Measurements from ENCODE around the gene SH3BGRL3.
"Not testable (repeated sequence)": the region's sequence is repeated elsewhere in the genome, so short reads cannot be mapped to it uniquely, and the experiment has no call there.

The SH3BGRL3 gene

DNA sequence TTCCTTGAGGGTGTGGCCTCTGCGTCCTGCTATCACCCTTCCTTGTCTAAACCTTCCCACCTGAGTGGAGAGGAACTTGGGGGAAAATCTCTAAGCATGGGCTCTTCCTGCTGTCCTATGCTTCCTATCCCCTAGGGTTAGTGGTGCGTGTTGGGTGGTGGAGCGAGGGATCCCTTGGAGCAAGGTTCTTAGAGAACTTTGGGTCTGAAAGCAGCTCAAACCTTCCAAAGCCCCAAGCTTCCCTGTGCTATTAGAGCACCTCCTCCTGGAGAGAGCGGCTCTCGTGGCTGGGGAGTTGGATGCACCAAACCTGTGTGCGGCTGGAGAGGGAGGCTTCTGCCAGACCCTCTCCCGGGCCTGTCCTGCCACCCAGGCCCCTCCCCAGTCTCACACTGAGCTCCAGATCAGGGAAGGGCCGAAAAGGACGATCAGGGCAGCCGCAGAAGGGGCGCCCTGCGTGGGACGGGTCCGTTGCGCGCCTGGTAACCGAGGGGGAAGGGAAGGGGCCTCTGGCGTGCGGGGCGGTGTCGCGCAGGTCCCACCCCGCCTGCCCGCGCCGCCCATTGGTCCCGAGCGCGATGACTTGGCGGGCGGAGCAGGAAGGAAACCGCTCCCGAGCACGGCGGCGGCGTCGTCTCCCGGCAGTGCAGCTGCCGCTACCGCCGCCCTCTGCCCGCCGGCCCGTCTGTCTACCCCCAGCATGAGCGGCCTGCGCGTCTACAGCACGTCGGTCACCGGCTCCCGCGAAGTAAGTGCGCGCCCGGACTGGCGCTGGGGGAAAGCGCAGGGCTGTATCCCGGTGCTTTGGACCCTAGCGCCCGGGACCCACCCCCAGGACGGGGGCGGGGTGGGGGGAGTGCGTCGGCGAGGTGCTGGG lies at the start of gene SH3BGRL3:
TSS of gene SH3BGRL3 (plus strand) at position 631 of the 877 bp plus-strand sequence. CDS start at position 701, 70 bp downstream.
- in situ Hi-C loops (cut with MboI; ENCODE audit: low sequenced_read_pairs), result no loop called here

DNA sequence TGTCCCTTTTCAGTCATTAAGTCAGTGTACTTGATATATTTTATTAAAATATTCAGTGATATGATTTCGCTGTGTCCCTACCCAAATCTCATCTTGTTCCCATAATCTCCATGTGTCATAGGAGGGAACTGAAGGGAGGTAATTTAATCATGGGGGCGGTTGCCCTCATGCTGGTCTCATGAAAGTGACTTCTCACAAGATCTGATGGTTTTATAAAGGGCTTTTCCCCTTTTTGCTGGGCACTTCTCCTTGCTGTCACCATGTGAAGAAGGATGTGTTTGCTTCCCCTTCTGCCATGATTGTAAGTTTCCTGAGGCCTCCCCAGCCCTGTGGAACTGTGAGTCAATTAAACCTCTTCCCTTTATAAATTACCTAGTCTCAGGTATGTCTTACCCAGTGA lies 49.2 kb upstream of the SH3BGRL3 start:
- in situ Hi-C loops (cut with MboI; ENCODE audit: low sequenced_read_pairs), result not testable (repeated sequence)

DNA sequence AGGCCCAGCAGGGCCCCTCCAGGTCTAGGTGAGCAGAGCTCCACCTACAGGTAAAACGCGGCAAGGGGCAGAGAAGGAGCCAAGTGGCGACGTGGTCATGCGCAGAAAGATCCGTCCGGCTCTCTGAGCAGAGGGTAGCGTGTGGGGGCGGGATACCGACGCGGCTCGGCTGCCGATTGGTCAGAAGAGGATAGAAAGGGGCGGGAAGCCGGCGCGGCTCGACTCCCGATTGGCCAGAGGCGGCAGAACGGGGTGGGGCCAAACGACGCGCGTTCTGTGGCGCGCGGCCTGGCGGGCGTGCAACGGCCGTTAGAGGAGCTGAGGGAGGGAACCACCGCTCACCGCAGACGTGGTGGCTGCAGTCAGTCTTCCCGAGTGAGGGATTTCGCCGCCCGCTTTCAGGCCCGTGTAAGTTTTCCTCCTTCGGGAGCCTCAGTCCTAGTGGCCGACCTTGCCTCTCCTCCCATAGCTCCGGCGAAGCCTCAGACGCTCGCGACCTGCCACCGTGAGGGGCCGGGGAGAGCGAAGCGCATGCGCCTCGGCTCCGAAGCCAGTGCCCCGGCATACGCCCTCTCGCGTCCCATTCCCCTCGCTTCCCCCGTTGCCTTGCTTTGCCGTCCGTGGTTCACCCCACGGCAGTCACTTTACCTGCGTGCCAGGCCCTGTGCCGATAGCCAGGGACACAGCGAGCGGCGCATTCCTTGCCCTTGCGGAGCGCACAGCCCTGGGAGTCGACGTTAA lies 45.8 kb upstream of the SH3BGRL3 start, which contains the start of gene CEP85:
TSS of gene CEP85 (plus strand) at position 298 of the 741 bp plus-strand sequence. CDS start 5,584 bp downstream, outside the sequence.
- in situ Hi-C loops (cut with MboI; ENCODE audit: low sequenced_read_pairs), result no loop called here

DNA sequence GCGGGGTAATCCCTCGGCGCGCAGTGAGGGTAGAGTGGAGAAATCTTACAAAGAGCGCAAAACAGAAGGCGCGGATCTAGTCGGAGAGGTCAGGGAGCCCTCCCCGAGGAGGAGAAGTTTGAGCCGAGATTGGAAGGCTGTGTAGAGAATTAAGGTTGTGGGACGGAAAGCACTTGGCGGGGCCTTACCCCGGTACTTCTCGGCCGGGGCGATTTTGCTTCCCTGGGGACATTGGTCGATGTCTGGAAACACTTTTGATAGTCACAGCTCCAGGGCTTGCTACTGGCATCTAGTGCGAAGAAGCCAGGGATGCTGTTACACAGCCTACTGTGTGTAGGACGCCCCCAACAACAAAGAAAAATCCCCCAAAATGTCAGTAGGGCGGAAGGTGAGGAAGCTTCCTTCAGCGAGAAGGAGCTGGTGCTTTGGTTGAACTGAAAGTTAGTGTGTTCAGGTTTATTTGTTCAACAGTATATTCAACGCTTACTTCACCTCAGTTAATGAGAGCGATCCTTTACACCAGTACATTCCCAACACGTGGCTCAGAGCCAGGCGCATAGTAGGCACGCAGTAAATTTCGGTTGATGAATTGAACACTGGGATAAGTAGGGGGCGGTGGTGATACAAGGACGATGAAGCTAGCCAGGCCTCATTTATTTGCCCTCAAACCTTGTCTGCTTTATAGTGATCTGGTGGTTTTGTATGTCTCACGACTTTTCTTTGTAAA lies 45.1 kb upstream of the SH3BGRL3 start:
- in situ Hi-C loops (cut with MboI; ENCODE audit: low sequenced_read_pairs), result no loop called here

DNA sequence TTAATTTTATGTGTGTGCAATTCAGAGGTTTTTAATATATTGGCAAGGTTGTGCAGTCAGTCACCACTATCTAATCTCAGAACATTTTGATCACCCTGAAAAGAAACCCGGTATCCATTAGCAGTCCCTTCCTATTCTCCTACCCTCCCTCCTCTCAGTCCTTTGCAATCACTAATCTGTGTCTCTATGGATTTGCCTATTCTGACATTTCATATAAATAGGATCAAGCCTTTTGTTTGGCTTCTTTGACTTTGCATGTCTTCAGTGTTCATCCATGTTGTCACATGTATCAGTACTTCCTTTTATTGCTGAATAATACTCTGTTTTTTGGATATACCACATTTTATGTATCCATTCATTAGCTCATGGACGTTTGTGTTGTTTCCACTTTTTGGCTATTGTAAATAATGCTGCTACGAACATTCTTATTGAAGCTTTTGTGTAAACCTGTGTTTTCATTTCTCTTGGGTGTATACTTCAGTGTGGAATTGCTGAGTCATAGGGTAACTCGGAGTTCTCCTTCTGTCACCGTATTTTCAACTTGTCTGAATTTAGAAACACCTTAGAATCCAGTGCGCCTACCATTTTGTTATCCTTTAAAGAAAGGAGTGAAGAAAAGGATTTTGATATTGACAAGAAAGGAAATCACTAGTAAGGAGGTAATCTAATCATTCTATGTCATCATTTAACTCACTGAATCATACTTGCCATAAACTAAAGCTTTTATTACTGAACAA lies 42.5 kb upstream of the SH3BGRL3 start:
- in situ Hi-C loops (cut with MboI; ENCODE audit: low sequenced_read_pairs), result no loop called here

DNA sequence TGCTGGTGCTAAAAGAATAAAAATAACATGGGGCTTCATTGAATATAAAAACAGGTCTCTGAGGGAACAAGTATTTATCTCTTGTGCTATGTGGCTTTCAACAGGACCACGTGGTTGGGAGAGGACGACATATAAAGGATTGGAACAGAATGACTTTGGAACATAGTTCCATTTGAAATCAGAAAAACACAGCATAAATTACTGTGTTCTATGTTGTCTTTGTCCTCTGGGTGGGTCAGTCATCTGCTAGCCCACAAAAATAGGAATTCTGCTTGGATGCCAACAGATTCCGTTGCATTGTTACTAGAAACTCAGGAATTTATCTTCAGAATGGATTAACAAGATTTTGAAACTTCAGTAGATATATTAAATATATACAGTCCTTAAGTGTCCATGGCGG lies 40.0 kb upstream of the SH3BGRL3 start:
- in situ Hi-C loops (cut with MboI; ENCODE audit: low sequenced_read_pairs), result no loop called here

DNA sequence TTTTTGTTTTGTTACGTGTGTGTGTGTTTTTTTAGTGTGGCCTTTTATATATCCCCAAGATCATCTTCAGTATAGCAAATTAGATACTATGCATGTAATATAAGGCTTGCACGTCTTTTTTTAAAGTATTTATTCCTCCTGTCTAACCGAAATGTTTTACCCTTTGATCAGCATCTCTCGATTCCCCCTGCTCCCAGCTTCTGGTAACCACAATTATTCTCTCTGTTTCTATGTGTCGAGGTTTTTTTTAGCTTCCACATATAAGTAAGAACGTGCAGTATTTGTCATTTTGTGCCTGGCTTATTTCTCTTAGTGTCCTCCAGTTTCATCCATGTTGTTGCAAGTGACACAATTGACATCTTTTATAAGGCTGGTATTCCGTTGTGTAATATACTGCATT lies 27.2 kb upstream of the SH3BGRL3 start:
- in situ Hi-C loops (cut with MboI; ENCODE audit: low sequenced_read_pairs), result no loop called here

DNA sequence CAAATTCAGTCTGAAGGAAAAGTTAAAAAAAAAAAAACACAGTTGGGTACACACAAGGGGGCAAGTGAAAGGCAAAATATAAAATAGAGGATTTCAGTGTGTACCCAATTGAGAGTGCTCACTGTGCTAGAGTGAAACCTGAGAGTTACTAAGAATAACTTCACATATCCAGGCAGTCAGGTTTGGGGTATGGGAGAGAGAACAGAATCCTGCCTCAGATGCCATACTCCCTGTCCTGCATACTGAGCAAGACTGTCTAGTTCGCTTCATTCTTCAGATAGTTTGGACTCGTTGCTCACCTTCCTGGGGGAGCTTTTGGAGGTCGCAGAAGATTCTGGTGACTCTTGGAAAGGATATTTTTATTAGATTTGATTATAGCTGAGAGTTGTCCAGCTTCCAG lies 25.5 kb upstream of the SH3BGRL3 start:
- in situ Hi-C loops (cut with MboI; ENCODE audit: low sequenced_read_pairs), result no loop called here

DNA sequence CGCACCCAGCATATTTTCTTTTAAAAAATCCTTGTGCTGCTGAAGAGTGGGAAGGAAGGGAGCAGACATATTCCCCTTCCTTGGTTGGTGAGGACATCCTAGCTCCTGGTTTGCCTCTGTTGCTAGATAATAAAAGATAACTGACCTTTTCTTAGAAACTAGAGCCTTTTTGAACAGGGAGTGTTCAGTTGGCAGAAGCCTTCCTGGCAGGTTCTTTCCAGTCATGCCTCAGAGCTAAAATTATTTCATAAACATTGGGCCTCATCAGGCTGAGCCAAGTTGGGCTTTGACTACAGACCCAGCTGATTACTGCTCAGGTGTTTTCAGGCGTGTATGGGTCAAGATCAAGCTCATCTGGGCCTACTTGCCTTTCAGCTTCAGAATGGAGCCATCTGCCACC lies 22.7 kb upstream of the SH3BGRL3 start:
- in situ Hi-C loops (cut with MboI; ENCODE audit: low sequenced_read_pairs), result no loop called here

DNA sequence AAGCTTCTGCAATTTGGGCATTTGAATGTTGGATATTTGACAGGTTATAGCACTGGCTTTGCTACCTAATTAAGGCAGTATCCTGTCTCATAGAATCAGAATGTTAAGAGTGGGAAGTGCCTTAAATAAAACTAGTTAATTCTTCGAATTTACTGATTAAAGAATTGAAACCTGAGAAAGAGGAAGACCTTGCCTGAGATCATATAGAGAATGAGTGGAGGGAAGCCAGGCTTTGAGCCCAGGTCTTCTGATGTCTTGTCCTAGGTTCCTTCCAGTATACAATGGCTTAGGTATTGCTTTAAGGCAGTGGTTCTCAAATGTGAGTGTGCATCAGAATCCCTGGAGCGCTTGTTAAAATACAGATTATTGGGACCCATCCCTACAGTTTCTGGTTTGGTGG lies 20.9 kb upstream of the SH3BGRL3 start:
- in situ Hi-C loops (cut with MboI; ENCODE audit: low sequenced_read_pairs), result no loop called here

DNA sequence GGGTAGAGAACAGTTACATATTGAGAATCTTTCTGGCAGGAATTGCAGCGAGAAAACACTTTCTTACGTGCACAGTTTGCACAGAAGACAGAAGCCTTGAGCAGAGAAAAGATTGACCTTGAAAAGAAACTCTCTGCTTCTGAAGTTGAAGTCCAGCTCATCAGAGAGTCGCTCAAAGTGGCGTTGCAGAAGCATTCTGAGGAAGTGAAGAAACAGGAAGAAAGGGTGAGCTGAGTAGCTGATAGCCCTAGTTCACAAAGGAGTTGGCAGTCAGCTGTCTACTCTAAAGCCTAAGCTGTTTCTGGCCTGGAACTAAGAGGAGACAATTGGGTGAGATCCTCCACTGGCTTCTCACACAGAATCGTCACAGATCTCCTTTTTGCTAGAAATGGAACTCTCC lies 20.3 kb upstream of the SH3BGRL3 start:
- in situ Hi-C loops (cut with MboI; ENCODE audit: low sequenced_read_pairs), result no loop called here

DNA sequence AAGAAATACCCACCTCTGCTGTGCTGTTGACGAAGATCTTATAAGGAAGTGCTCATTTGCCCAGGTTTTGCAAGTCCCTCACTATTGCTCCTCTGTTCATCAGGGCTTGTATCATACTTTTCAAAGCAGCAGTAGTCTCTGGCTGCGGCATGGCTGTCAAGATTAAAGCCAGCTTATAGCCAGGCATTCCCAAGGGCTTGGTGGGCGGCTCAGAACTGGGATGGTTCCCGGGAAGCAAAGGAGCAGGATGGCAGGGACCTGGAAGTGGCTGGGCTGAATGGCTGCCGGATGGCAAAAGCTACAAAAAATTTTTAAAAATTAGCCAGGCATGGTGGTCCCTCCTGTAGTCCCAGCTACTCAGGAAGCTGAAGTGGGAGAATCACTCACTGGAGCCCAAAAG lies 16.7 kb upstream of the SH3BGRL3 start:
- in situ Hi-C loops (cut with MboI; ENCODE audit: low sequenced_read_pairs), result no loop called here

DNA sequence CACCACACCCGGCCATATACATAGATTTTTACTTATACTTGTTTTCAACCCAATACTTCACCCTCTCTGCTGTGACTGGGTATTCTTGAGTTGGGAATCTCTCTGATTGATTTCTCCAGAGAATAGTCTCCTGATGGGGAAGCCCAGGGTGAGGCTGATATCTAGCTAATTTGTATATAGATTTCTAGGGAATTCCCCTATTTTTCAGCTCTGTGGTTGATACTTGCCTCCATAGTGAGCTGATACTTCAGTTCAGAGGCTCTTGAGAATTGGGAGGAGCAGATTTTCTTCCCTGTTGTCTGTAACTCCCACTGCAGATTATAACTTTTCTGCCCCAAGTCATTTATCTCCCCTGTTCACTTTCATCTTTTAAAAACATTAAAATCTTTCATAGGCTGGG lies 14.5 kb upstream of the SH3BGRL3 start:
- in situ Hi-C loops (cut with MboI; ENCODE audit: low sequenced_read_pairs), result no loop called here

DNA sequence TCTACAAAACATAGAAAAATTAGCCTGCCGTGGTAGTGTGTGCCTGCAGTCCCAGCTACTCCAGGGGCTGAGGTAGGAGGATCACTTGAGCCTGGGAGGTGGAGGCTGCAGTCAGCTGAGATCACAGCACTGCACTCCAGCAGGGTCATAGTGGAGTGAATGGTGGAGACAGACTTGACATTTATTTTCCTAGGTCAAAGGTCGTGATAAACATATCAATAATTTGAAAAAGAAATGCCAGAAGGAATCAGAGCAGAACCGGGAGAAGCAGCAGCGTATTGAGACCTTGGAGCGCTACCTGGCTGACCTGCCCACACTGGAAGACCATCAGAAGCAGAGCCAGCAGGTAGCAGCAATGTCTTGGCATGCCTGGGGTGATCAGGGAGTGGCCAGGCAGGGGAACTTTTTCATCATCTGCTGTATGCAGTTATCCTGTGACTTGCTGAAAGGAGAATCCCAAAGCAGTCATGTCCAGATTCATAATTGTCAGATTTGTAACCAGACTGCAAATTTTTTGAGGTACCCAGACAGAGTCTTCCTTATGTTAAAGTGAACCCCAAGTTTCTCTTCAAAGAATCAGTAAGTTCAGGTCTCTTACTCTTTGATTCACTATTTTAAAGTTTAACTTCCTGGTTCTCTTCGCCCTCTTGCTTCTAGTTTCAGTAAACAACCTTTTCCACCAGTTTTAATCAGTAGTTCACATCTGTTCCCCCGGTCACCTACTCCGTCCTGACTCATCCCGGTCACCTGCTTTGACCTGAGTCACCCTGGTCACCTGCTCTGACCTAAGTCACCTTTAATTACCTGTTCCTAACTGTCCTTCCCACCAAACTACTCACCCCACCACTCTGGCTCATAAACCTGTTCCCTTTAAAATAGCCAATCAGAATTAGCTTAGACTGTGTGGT lies 11.3 kb upstream of the SH3BGRL3 start:
- in situ Hi-C loops (cut with MboI; ENCODE audit: low sequenced_read_pairs), result no loop called here

DNA sequence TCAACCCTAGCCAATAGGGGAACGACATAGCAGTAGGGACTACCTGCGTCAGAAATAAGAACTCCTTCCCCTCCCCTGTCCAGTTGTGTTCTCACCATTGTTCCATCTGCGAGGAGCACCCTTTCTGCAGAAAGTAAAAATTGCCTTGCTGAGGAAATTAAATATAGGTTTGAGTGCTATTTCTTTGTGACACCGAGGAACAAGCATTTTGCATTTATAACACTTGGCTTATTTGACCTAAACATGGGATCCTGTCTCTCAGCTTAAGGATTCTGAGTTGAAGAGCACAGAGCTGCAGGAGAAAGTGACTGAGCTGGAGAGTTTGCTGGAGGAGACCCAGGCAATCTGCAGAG lies 10.7 kb upstream of the SH3BGRL3 start:
- in situ Hi-C loops (cut with MboI; ENCODE audit: low sequenced_read_pairs), result no loop called here

DNA sequence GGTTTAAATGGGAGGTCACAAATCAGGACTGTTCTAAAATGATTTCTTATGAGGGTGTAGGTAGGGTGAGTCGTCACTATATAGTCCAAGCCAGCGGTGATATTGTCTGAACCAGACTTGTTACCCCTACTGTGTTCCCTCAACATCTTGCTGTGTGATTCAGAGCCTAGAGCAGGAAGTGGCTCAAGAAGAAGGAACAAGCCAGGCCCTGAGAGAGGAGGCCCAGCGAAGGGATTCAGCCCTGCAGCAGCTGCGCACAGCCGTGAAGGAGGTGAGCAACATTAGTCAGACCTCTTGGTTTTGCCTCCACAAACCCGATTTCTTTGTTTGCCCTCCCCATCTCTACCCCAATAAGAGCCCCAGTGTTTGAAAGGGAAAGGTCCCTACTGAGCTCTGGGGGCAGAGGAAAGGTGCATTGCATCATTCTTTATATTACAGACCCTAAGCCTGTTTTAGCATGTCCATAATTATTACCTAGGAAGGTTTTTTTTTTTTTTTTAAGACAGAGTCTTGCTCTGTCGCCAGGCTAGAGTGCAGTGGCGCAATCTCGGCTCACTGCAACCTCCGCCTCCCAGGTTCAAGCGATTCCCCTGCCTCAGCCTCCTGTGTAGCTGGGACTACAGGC lies 5.0 kb upstream of the SH3BGRL3 start:
- in situ Hi-C loops (cut with MboI; ENCODE audit: low sequenced_read_pairs), result no loop called here

DNA sequence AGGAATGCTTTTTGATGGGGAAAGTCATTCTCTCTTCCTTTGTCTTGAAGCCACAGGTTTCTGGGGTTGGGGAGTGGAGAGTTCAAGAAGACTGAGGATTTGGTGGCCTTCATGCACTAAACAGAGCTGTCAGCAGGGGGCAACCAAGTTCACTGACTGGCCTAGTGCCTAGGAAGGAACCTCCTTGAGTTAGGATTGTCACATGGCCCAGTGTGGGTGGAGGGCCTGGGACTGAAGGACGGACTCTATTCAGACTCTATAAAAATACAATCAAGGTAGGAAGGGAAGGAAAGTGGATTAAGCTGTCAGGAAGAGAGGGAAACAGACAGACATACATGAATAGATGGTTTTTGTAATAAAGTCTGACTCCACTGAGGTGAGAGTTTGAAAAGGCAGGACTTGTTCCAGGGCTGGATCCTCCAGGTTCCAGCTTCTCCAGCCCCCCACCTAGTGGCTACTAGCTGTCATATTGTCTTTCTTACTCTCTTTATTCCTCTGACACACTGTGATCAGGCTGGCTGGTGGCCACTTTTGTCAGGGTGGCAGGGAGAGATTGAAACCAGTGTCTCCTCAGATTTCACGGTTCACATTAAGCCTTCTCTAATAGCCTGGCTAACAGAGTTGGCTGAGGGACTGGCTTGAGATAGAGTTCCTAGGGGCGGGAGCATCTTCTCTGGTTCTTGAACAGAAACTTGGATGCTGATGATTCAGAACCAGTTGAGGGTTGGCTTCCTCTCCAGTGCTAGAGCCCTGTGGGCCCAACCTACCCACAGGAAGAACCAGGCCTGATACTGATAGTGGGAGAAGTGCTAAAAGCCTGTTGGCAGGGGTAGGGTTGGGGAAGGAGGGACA lies 4.1 kb upstream of the SH3BGRL3 start:
- in situ Hi-C loops (cut with MboI; ENCODE audit: low sequenced_read_pairs), result no loop called here

DNA sequence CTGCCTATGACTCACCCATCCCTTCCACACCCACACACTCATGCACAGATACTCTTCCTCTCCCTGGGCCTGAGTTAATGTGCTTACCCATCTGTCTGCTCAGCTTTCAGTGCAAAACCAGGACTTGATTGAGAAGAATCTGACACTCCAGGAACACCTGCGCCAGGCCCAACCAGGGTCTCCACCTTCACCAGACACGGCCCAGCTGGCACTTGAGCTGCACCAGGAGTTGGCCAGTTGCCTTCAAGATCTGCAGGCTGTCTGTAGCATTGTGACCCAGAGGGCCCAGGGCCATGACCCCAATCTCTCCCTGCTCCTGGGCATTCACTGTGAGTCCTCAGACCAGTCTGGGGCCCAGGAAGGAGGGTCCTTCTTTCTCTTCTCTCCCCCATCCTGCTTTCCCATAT lies 3.5 kb upstream of the SH3BGRL3 start:
- in situ Hi-C loops (cut with MboI; ENCODE audit: low sequenced_read_pairs), result no loop called here

All from HL-60/S4 treated with retinoic acid at 250 ng/mL for 4 days and 3 days (cell line).